Coronary artery (tissue), 2 donors: ENCODE results near the gene PARK7.

Experiments
- DNase-seq: peaks from one replicate; pipeline ENCODE4 v3.0.0-alpha.2; 2017; ENCODE audit warnings: low spot score
- H3K27ac ChIP-seq, 2 donors: fragments of 200-600 bp; sonication (generic); one replicate each; pipeline ENCODE4 v1.5.1; 2016 to 2019
- H3K4me3 ChIP-seq: fragments of 200-600 bp; sonication (generic); 2 replicates; pipeline ENCODE4 v1.5.1; 2016; ENCODE audit warnings: mild to moderate bottlenecking, moderate library complexity
- CTCF ChIP-seq: fragments of 200-600 bp; sonication (generic); IDR thresholded peaks from one replicate; pipeline ENCODE4 v1.5.1; 2019; ENCODE audit warnings: antibody characterized with exemption

The PARK7 gene

GRCh38 chr1:8003438-8004112, 42.1 kb downstream of the PARK7 start:
- H3K4me3 ChIP-seq, result no peak overlapping the region
- no peak for TF ChIP-seq CTCF
- peak overlapping the region; percentile 61 to 86 for H3K27ac ChIP-seq
- DNase-seq, result no peak

GRCh38 chr1:8004113-8004802, 42.7 kb downstream of the PARK7 start:
- H3K27ac ChIP-seq, result peak overlapping the region; percentile 61 to 86
- DNase-seq, result no peak
- peak overlapping the region; percentile 31 for H3K4me3 ChIP-seq
- TF ChIP-seq CTCF, result no peak

GRCh38 chr1:8004803-8005573, 43.5 kb downstream of the PARK7 start:
- DNase-seq, result peak; percentile 97
- Histone ChIP-seq H3K4me3 (peak overlapping the region; percentile 31), H3K27ac (peak overlapping the region; percentile 61 to 86)
- no peak for TF ChIP-seq CTCF

GRCh38 chr1:8006037-8006963, 44.8 kb downstream of the PARK7 start:
- Histone ChIP-seq H3K4me3 (no peak overlapping the region), H3K27ac (peak overlapping the region; percentile 61 to 86)
- DNase-seq, result no peak
- no peak for TF ChIP-seq CTCF

- Histone ChIP-seq H3K27ac (peak overlapping the region in 1 of 2 donors; percentile 14), H3K4me3 (no peak overlapping the region)
- no peak for DNase-seq
- no peak for TF ChIP-seq CTCF
Observed at GRCh38 chr1:8009043-8010002, 47.8 kb downstream of the PARK7 start.
